ENCODE data around the gene EDRF1. TPM values are rescaled to one million over a fixed set of nuclear protein-coding genes. Genes with fewer than 3 reads are reported as not detected.

EDRF1 gene
- total and polyA plus RNA-seq, 2 of the 8 experiments (the other 6 are each of a cell fraction or from before 2014, with no cell fraction given): 19.9 to 37.8 TPM

DNA sequence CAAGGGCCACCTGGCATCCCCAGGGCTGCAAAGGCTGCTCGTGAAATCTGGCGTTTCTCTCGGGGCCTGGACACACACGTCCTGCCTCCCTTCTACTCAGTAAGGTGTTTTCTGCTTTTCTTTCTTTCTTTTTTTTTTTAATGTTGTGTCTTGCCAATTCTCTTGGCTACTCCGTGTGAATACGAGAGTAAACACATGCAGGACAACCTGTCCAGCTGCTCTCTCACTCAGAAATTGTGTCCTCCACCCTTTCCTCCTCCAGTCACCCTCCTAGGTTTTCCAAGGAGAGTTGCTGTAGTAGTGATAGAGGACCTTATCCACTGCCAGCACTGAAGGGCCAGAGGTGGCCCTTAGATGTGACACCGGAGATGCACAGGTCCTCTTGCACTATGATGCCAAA is 35.7 kb upstream of the EDRF1 start:
- Histone ChIP-seq H2BK15ac (ENCODE audit: low read length) (no peak overlapping the region), H3K79me1 (ENCODE audit: low read depth, low read length) (no peaks in the 10 kb centered on the region), H3K4me2 (ENCODE audit: insufficient read depth in 1 of 2, low read depth in 2 of 2, low read length in 2 of 2) (no peak overlapping the region), H2BK20ac (ENCODE audit: low read length) (no peak overlapping the region), H3K14ac (ENCODE audit: insufficient read length) (no peak overlapping the region), H4K91ac (replicated peaks; ENCODE audit: insufficient read length, low read length) (no peak overlapping the region), H3K27ac (ENCODE audit: low read depth, low read length) (no peak overlapping the region), H3K79me2 (ENCODE audit: control insufficient read depth in 1 of 2, insufficient read depth in 2 of 2, low read length in 2 of 2) (no peaks in the 10 kb centered on the region), H3K18ac (ENCODE audit: extremely low read depth, low read length) (no peak overlapping the region), H2BK120ac (replicated peaks; ENCODE audit: low read depth, low read length) (no peak overlapping the region), H3K4me1 (replicated peaks in 1 of 4; ENCODE audit: control insufficient read depth in 3 of 4, insufficient read depth in 4 of 4, low read length in 3 of 4) (no peaks in the 10 kb centered on the region), H3K27me3 (replicated peaks in 1 of 4; ENCODE audit: control insufficient read depth in 3 of 4, extremely low read depth in 1 of 4, insufficient read depth in 3 of 4, low read length in 3 of 4) (no peaks in the 10 kb centered on the region), H3K4me3 (ENCODE audit: extremely low read depth in 1 of 4, insufficient read depth in 2 of 4, low read depth in 3 of 4, low read length in 4 of 4) (no peak overlapping the region), H3K36me3 (ENCODE audit: control insufficient read depth in 2 of 4, insufficient read depth in 4 of 4, low read length in 3 of 4) (no peaks in the 10 kb centered on the region), H3K23ac (ENCODE audit: insufficient read length) (no peak overlapping the region), H2BK12ac (ENCODE audit: low read depth, low read length) (no peak overlapping the region), H4K5ac (ENCODE audit: insufficient read length, low read depth, low read length) (no peak overlapping the region), H2AFZ (ENCODE audit: low read length) (no peak overlapping the region), H3K56ac (replicated peaks; ENCODE audit: insufficient read length, low read depth, low read length) (no peak overlapping the region), H3K4ac (replicated peaks; ENCODE audit: insufficient read length, low read depth, low read length) (no peak overlapping the region), H2AK5ac (ENCODE audit: low read depth, low read length) (no peak overlapping the region), H4K8ac (ENCODE audit: extremely low read depth, insufficient read depth, low read length) (no peak overlapping the region), H3K23me2 (ENCODE audit: low read depth, low read length) (no peaks in the 10 kb centered on the region), H4K20me1 (replicated peaks in 1 of 2; ENCODE audit: control insufficient read depth in 1 of 2, insufficient read depth in 2 of 2, low read length in 2 of 2) (no peaks in the 10 kb centered on the region), H3K9ac (replicated peaks in 1 of 4; ENCODE audit: extremely low read depth in 1 of 4, low read depth in 3 of 4, low read length in 3 of 4) (no peak overlapping the region), H2BK5ac (ENCODE audit: low read depth, low read length) (no peak overlapping the region), H3K9me3 (ENCODE audit: insufficient read depth in 2 of 2, low read depth in 1 of 2, low read length in 1 of 2) (no peaks in the 10 kb centered on the region)
- POLR2A ChIA-PET (ENCODE audit: partially characterized antibody): interaction anchor here (0.6 kb wide), 1 partner anchor 145 kb away, joined by 3 read pairs; no protein-coding TSS in a partner anchor
- CTCF ChIA-PET (ENCODE audit: partially characterized antibody): no interaction called here
- no peak for FAIRE-seq
- DNase-seq (ENCODE audit: low read depth in 1 of 2, low spot score in 2 of 2): no peak
- 89% methylated on average over 7 of the region's 7 CpGs; no CpG with 5 or more reads in 1 of the 2 experiments for WGBS, 2 experiments (ENCODE audit: extremely low coverage in 1 of 2, insufficient coverage in 1 of 2, insufficient read length in 1 of 2, insufficient replicate concordance in 2 of 2, low coverage in 1 of 2, low lambda C conversion rate in 2 of 2, missing lambda C conversion rate in 1 of 2)
- no peak for TF ChIP-seq FOSL1 (IDR thresholded peaks at IDR 0.05; ENCODE audit: insufficient read depth, low read depth, low read length)
- TF ChIP-seq RAD21 (IDR thresholded peaks at IDR 0.05 in 1 of 2, conservative IDR thresholded peaks at IDR 0.05 in 1 of 2; ENCODE audit: low read depth in 2 of 2, low read length in 2 of 2): no peak
- TF ChIP-seq CBX8 (IDR thresholded peaks at IDR 0.05; ENCODE audit: borderline replicate concordance, low read depth, low read length): no peak
- TF ChIP-seq TAF1 (IDR thresholded peaks at IDR 0.05; ENCODE audit: low read depth, low read length): no peak
- TF ChIP-seq, protein P1, sequence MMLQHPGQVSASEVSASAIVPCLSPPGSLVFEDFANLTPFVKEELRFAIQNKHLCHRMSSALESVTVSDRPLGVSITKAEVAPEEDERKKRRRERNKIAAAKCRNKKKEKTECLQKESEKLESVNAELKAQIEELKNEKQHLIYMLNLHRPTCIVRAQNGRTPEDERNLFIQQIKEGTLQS (IDR thresholded peaks at IDR 0.05; ENCODE audit: insufficient read depth, low read depth, low read length): no peak
- TF ChIP-seq SP4 (IDR thresholded peaks at IDR 0.05; ENCODE audit: low read length): no peak
- TF ChIP-seq TCF12 (IDR thresholded peaks at IDR 0.05; ENCODE audit: low read depth, low read length): no peak
- TF ChIP-seq MAFK (IDR thresholded peaks at IDR 0.05; ENCODE audit: low read depth, low read length): no peak
- TF ChIP-seq CTBP2 (IDR thresholded peaks at IDR 0.05; ENCODE audit: borderline replicate concordance, insufficient read depth, insufficient read length, low read length): no peak
- TF ChIP-seq HDAC2 (IDR thresholded peaks at IDR 0.05; ENCODE audit: borderline replicate concordance in 1 of 2, low read depth in 2 of 2, low read length in 2 of 2): no peak
- TF ChIP-seq, protein P2, sequence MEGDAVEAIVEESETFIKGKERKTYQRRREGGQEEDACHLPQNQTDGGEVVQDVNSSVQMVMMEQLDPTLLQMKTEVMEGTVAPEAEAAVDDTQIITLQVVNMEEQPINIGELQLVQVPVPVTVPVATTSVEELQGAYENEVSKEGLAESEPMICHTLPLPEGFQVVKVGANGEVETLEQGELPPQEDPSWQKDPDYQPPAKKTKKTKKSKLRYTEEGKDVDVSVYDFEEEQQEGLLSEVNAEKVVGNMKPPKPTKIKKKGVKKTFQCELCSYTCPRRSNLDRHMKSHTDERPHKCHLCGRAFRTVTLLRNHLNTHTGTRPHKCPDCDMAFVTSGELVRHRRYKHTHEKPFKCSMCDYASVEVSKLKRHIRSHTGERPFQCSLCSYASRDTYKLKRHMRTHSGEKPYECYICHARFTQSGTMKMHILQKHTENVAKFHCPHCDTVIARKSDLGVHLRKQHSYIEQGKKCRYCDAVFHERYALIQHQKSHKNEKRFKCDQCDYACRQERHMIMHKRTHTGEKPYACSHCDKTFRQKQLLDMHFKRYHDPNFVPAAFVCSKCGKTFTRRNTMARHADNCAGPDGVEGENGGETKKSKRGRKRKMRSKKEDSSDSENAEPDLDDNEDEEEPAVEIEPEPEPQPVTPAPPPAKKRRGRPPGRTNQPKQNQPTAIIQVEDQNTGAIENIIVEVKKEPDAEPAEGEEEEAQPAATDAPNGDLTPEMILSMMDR (IDR thresholded peaks at IDR 0.05; ENCODE audit: control extremely low read depth in 1 of 3, insufficient read depth in 1 of 3, low read depth in 1 of 3, low read length in 3 of 3): no peak
